ENCODE data around the gene RUNX2.
"Not testable (repeated sequence)": the region's sequence is repeated elsewhere in the genome, so short reads cannot be mapped to it uniquely, and the experiment has no call there.

DNA sequence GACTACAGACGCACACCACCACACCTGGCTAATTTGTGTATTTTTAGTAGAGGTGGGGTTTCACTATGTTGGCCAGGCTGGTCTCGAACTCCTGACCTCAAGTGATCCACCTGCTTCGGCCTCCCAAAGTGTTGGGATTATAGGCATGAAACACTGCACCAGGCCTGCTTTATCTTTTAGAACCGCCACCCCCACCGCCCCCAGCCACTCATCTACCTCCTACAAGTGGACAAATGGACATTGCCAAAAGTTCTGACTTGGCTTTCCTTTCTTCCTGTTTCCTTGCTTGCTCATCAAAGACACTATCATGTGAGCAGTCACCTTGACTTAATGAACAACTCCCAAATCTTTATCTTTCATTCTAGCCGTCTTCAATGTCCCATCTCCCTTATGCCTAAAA lies 139.3 kb downstream of the RUNX2 start:
- not testable (repeated sequence) for TF ChIP-seq EZH2phosphoT487 (IDR thresholded peaks at IDR 0.05; ENCODE audit: insufficient read depth, low read depth); EZH2 (IDR thresholded peaks at IDR 0.05; ENCODE audit: insufficient read depth, poor library complexity, severe bottlenecking)
